DND-41 (cell line): ENCODE results near the gene FHIT.

ENCODE experiments used
- ATAC-seq: fragments of 200-7000 bp; cut with Tn5 transposase; 3 replicates; pipeline ENCODE4 v1.9.1; 2021; ENCODE audit warnings: low read depth; ENCODE audit not compliant: insufficient read depth
- DNase-seq: peaks from one replicate; pipeline ENCODE4 v3.0.0-alpha.2; 2020
- H2AFZ ChIP-seq: 2 replicates; pipeline ENCODE4 v1.6.0; 2012; ENCODE audit warnings: low read depth, low read length
- H3K27ac ChIP-seq: 2 replicates; pipeline ENCODE4 v1.5.1; 2012; ENCODE audit warnings: low read length, inconsistent platforms
- H3K27me3 ChIP-seq: fragments of 200-600 bp; sonication (generic); 2 replicates; pipeline ENCODE4 v1.6.0; 2012; ENCODE audit warnings: low read length, mild to moderate bottlenecking, inconsistent platforms; ENCODE audit not compliant: insufficient read depth, poor library complexity
- H3K36me3 ChIP-seq: 2 replicates; pipeline ENCODE4 v1.5.1; 2012; ENCODE audit warnings: low read length, inconsistent platforms; ENCODE audit not compliant: insufficient read depth
- H3K4me1 ChIP-seq: 2 replicates; pipeline ENCODE4 v1.5.1; 2012; ENCODE audit warnings: mild to moderate bottlenecking, low read length; ENCODE audit not compliant: insufficient read depth
- H3K4me2 ChIP-seq: 2 replicates; pipeline ENCODE4 v1.6.0; 2012; ENCODE audit warnings: mild to moderate bottlenecking, moderate library complexity, low read length, inconsistent platforms; ENCODE audit not compliant: insufficient read depth
- H3K4me3 ChIP-seq, 2 experiments: fragments of 200-600 bp in 1 of 2; shearing (Covaris generic) in 1 of 2; 2 replicates each; pipeline ENCODE4 v1.5.1; 2012 to 2016; ENCODE audit warnings: inconsistent platforms in 2 of 2, low read length in 2 of 2, mild to moderate bottlenecking in 2 of 2, low read depth in 1 of 2, moderate library complexity in 1 of 2
- H3K79me2 ChIP-seq: 2 replicates; pipeline ENCODE4 v1.6.0; 2012; ENCODE audit warnings: low read length, inconsistent platforms; ENCODE audit not compliant: insufficient read depth
- H3K9ac ChIP-seq: 2 replicates; pipeline ENCODE4 v1.6.0; 2012; ENCODE audit warnings: low read depth, mild to moderate bottlenecking, inconsistent platforms, low read length, moderate library complexity
- H3K9me3 ChIP-seq: 2 replicates; pipeline ENCODE4 v1.5.1; 2012; ENCODE audit warnings: low read length, moderate library complexity, mild to moderate bottlenecking, inconsistent platforms; ENCODE audit not compliant: insufficient read depth, severe bottlenecking
- H4K20me1 ChIP-seq: 2 replicates; pipeline ENCODE4 v1.6.0; 2012; ENCODE audit warnings: low read length; ENCODE audit not compliant: insufficient read depth
- CTCF ChIP-seq: IDR thresholded peaks from 2 replicates; pipeline ENCODE4 v1.5.1; 2012; ENCODE audit warnings: borderline replicate concordance, low read length, moderate library complexity, mild to moderate bottlenecking; ENCODE audit not compliant: poor library complexity, severe bottlenecking; ENCODE audit errors: extremely low read depth
- EZH2 ChIP-seq: IDR thresholded peaks from 3 replicates; pipeline ENCODE4 v1.6.1; 2012; ENCODE audit warnings: borderline replicate concordance, low read depth, mild to moderate bottlenecking, moderate library complexity, low read length, inconsistent platforms; ENCODE audit not compliant: severe bottlenecking

FHIT gene

GRCh38 chr3:61080737-61081445, 170.4 kb downstream of the FHIT start:
- no peak overlapping the region for H3K4me3 ChIP-seq
- H3K36me3 ChIP-seq: no peaks in the 10 kb centered on the region
- no peak overlapping the region for H3K4me2 ChIP-seq
- no peak overlapping the region for H3K27ac ChIP-seq
- ATAC-seq (no peak), DNase-seq (no peak)
- no peaks in the 10 kb centered on the region for H3K27me3 ChIP-seq
- H3K79me2 ChIP-seq: no peaks in the 10 kb centered on the region
- TF ChIP-seq CTCF (no peak), EZH2 (no peak)
- H3K4me1 ChIP-seq: no peaks in the 10 kb centered on the region
- H4K20me1 ChIP-seq: no peaks in the 10 kb centered on the region
- H2AFZ ChIP-seq: no peak overlapping the region
- H3K9me3 ChIP-seq: no peaks in the 10 kb centered on the region
- H3K9ac ChIP-seq: no peak overlapping the region

DNA sequence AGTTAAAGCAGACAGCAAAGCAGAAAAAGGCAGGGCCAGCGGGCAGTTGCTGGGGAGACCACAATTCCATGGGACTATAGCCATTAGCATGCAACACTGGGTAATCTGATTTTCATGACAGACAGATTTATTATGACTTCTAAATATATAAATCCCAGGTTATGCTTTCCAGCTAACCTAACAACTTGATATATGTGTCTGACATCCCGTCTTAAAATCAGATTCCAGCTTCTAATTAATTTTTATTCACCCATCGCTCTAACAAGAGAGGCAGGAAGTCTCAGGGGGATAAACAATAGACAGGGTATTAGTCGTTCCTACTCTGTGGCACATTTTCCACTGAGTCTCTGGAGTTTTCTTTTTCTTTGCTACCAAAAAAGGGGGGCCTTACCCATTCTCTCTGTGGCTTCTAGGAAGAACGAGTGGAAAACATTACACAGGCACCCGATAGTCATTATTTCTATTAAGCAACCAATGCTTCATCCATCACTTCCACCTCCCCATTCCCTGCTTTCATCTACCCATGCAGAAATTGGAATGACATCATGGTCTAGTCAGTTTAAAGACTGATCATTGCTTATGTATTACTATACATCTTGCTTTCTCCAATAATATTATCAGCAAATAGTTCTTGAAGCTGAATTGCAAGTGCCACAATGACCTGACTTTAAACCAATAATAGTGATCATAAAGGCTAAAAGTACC, 173.1 kb downstream of the FHIT start:
- DNase-seq: no peak
- no peak for ATAC-seq
- H3K9me3 ChIP-seq: no peaks in the 10 kb centered on the region
- H3K4me2 ChIP-seq: no peak overlapping the region
- no peak overlapping the region for H3K27ac ChIP-seq
- H2AFZ ChIP-seq: no peak overlapping the region
- no peaks in the 10 kb centered on the region for H3K27me3 ChIP-seq
- H3K4me3 ChIP-seq: no peak overlapping the region
- H3K9ac ChIP-seq: no peak overlapping the region
- no peaks in the 10 kb centered on the region for H3K4me1 ChIP-seq
- TF ChIP-seq EZH2: no peak
- TF ChIP-seq CTCF: no peak
- H4K20me1 ChIP-seq: no peaks in the 10 kb centered on the region
- no peaks in the 10 kb centered on the region for H3K79me2 ChIP-seq
- no peaks in the 10 kb centered on the region for H3K36me3 ChIP-seq

DNA sequence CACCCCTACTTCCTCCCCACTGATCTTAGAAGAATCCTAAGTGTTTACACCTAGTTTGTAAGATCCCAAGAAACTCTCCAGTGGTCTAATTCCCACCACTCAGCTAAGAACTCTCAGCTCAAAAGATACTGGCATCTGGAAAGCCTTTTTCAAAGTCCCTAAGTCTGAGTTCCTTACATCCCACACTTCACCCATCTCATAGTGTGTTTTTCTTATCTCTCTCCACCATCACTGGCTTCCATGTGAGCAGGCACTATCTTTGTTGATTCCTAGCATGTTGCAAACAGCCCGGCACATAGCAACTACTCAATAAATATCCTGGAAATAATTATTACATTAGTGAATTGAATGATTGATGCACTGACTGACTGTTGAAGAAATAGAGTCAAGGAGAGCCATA, 173.7 kb downstream of the FHIT start:
- Histone ChIP-seq H3K27ac (no peak overlapping the region), H3K4me1 (no peaks in the 10 kb centered on the region), H3K36me3 (no peaks in the 10 kb centered on the region), H3K4me2 (no peak overlapping the region), H2AFZ (no peak overlapping the region), H4K20me1 (no peaks in the 10 kb centered on the region), H3K9me3 (no peaks in the 10 kb centered on the region), H3K27me3 (no peaks in the 10 kb centered on the region), H3K4me3 (no peak overlapping the region), H3K9ac (no peak overlapping the region), H3K79me2 (no peaks in the 10 kb centered on the region)
- DNase-seq: no peak
- ATAC-seq: no peak
- TF ChIP-seq EZH2: no peak

GRCh38 chr3:61074783-61075182, 176.5 kb downstream of the FHIT start:
- H3K79me2 ChIP-seq: no peaks in the 10 kb centered on the region
- H3K4me3 ChIP-seq: no peak overlapping the region
- no peaks in the 10 kb centered on the region for H3K27me3 ChIP-seq
- no peaks in the 10 kb centered on the region for H3K36me3 ChIP-seq
- no peak overlapping the region for H3K27ac ChIP-seq
- H3K9ac ChIP-seq: no peak overlapping the region
- no peak for ATAC-seq
- TF ChIP-seq CTCF (no peak), EZH2 (no peak)
- no peak for DNase-seq
- no peaks in the 10 kb centered on the region for H3K9me3 ChIP-seq
- no peaks in the 10 kb centered on the region for H4K20me1 ChIP-seq
- no peaks in the 10 kb centered on the region for H3K4me1 ChIP-seq
- no peak overlapping the region for H3K4me2 ChIP-seq
- H2AFZ ChIP-seq: no peak overlapping the region
